A673 (cell line): ENCODE data around the gene POU4F3.

Experiments
- EZH2 ChIP-seq: fragments of 200-600 bp; sonication (generic); IDR thresholded peaks from 2 replicates; pipeline ENCODE4 v1.6.1; 2017; ENCODE audit warnings: borderline replicate concordance, low read depth, mild to moderate bottlenecking, mixed read lengths, antibody characterized with exemption, low read length; ENCODE audit not compliant: poor library complexity, severe bottlenecking
- TF ChIP-seq, protein P1 (sequence below): fragments of 300-800, 200-600 bp; sonication (generic); conservative IDR thresholded peaks from 2 replicates; pipeline ENCODE4 v1.5.1; 2017; ENCODE audit warnings: low read depth, mild to moderate bottlenecking, antibody characterized with exemption, low read length, moderate library complexity, mixed read lengths

DNA sequence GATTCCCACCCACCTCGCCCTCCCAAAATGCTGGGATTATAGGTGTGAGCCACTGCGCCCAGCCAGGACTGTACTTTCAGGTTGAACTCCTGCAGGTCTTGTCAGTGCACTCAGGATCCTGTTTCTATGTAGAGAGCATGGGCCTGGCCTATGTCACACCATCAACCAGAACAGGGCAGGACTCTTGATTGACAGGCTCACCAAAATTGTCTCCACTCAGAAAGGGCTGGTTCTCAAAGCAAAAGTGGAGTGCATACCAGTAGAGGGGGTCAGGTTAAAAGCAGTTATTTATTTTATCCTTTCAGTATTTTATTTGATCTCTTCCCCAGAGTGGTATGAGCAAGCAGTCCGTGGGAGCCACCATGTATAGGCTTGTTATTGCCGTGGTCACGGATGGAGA, 27.4 kb upstream of the POU4F3 start:
- TF ChIP-seq, protein P1, sequence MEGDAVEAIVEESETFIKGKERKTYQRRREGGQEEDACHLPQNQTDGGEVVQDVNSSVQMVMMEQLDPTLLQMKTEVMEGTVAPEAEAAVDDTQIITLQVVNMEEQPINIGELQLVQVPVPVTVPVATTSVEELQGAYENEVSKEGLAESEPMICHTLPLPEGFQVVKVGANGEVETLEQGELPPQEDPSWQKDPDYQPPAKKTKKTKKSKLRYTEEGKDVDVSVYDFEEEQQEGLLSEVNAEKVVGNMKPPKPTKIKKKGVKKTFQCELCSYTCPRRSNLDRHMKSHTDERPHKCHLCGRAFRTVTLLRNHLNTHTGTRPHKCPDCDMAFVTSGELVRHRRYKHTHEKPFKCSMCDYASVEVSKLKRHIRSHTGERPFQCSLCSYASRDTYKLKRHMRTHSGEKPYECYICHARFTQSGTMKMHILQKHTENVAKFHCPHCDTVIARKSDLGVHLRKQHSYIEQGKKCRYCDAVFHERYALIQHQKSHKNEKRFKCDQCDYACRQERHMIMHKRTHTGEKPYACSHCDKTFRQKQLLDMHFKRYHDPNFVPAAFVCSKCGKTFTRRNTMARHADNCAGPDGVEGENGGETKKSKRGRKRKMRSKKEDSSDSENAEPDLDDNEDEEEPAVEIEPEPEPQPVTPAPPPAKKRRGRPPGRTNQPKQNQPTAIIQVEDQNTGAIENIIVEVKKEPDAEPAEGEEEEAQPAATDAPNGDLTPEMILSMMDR = no peak
- TF ChIP-seq EZH2 = no peak
